GM21390 (cell line): Measurements from ENCODE around the gene PARL.

Experiments
- ATAC-seq: cut with Tn5 transposase; IDR thresholded peaks from one replicate; pipeline ENCODE4 v1.9.1; 2021; ENCODE audit not compliant: unreplicated experiment

PARL gene

DNA sequence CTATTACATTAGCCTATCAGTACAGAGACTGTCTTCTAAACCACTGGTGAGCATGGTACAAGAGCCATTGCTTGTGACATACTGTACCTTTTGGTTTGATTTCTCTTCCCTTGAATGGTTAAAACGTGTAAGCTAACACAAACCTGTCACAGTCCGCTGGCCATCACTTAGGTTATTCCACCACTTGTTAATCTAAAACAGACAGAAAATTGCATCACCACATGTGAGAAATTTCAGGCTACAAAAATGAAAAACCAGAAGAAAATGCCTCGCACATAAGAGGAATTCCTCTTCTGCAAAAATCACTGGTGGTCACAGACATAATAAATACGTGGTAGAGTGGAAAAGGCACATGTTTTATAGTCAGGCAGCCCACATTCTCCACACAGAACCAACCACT lies 22.1 kb downstream of the PARL start:
- no peak for ATAC-seq

GRCh38 chr3:183857863-183858262 lies 26.8 kb downstream of the PARL start:
- no peak for ATAC-seq

DNA sequence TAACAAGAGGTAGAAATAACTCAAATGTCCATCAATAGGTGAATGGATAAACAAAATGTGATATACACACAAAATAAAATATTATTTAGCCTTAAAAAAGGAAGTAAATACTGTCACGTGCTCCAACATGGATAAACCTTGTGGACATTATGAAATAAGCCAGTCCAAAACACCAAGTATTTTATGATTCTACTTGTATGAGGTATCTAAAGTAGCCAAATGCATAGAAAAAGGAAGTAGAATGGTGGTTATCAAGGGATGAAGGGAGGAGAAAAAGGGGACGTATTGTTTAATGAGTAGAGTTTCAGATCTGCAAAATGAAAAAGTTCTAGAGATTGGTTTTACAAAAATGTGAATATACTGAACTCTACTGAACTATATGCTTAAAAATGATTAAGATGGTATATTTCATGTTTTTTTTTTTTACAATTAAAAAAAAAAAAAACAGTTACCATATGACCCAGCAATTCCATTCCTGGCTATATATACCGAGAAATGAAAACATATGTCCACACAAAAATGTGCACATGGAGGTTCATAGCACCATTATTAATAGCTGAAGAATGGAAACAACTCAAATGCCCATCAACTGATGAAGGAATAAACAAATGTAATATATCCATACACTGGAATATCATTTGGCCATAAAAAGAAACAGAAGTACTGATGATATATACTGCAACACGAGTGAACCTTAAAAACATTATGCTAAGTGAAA lies 30.2 kb downstream of the PARL start:
- no peak for ATAC-seq

DNA sequence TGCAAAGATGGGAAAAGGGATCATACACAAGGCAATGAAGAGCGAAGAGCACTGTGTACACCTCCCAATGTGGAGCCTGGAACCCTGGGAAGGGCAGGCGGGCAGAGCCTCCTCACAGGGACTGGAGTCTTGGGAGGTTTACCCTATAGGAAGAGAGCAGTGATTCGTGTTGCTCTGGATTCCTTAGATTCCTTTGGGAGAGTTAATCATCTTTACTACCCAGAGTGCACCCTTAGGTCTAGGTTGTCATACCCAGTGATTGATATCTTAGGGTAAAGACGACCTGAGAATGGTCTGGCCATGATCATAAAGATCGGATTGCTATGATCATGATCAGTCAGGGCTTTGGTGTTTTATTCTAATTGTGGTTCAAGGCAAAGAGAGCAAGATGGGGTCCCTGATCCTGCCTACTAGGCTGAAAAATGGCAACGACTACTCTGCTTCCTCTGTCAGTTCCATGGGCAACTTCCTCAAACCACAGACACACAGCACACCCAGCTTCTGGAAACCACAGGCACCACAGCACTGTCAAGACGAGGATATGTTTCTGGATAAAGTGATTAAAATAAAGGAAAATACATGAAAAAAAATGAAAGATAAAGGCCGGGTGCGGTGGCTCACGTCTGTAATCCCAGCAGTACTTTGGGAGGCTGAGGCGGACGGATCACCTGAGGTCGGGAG lies 38.9 kb downstream of the PARL start:
- ATAC-seq = no peak

DNA sequence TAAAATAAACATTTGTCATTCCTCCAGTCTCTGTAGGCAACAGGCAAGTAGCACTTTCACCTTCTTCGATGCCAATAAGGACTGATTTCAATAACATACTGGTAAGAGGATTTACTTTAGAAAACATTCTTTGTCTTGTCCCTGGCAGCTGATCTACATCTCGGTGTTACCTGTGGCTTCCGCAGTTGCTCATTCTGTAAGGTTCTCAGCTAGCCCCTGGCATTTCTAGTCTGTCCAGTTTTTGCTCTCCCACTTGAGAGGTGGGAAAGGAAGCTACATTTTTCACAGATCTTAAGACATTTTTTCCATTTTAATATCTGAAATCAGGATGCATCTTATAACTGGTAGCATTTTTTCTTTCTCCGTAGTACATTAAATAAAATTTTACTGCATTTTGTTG lies 39.6 kb downstream of the PARL start:
- no peak for ATAC-seq

- no peak for ATAC-seq
Measured at GRCh38 chr3:183844606-183845005, 40.1 kb downstream of the PARL start.

DNA sequence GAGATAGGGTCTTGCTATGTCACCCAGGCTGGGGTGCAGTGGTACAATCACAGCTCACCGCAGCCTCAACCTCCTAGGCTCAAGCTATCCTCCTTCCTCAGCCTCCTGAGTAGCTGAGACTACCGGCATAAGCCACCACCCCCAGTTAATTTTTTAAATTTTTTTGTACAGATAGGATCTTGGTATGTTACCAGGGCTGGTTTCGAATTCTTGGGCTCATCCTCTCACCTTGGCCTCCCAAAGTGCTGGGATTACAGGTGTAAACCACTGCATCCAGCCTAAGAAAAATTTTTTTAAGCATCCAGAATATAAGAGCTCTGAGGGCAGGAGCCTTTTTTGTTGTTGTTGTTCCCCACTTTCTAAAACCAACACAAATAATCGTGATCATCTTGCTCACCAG lies 44.9 kb downstream of the PARL start:
- no peak for ATAC-seq

GRCh38 chr3:183837894-183838293 lies 46.8 kb downstream of the PARL start:
- ATAC-seq = no peak

GRCh38 chr3:183837390-183837789 lies 47.3 kb downstream of the PARL start:
- ATAC-seq = no peak

DNA sequence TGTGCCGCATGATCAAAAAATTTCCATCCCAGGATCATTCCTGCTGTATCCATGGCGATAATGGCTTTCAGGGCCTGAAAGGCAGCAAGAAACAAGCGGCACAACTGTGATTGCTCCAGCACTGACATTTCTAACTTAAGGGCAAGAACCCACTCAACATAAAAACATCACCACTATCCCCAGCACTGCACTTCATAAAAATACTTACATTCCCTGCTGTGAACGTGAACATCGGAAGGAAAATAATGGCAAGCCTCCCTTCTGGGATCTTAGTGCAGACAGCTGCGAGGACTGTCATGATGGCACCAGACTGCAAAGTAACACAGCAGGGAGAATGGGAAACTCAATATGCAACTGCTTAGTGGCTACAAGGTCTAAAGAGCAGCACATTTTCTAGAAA lies 51.2 kb downstream of the PARL start:
- ATAC-seq = no peak

DNA sequence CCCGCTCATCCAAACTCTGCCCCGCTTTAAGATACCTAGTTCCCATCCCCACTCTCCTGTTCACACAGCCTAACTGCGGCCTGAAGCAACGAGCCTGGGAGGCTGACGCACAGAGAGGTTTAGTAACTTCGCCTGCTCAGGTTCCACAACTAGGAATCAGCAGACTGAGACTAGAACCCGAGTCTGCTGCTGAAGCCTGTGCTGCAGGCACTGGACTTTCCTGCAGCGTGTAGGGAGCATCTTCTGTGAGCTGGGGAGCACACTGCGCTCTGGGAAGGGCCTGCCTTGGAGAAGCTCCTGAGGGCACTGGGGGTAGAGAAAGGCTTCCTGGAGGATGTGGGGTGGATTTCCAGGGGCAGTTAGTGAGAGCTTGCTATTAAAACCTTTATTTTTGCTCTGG lies 54.5 kb downstream of the PARL start:
- no peak for ATAC-seq

DNA sequence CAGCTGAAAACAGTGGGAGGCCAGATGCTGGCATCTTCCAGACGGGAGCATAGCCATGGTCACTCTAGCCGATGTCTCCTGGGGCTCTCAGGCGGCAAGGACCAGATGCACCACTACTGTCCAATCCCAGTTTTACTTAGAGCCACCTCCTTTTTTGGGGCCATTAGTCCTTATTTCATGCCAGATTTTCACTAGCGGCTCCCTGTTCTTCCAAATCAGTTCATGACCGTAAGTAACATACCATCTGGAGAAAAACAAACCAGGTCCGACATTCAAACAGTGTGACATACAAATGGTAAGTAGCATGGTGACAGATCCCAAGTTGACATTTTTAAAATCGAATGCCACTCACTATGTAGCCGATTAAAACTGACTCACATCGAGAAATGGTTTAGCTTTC lies 55.2 kb downstream of the PARL start:
- no peak for ATAC-seq

DNA sequence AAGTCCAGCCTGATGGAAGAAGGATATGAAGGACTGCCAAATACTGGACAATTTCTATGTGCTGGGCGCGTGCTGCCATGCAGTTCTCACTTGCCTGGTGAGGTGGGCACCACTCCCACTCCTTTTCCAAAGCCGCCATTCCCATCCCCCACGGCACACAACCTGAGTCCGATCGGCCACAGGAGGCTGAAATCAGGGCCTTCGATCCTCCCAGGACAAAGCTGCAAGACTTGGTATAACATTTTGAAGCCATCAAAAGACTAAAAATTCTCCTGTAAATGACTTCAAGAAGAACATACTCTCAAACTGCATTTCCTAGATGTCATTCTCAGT lies 56.2 kb downstream of the PARL start:
- ATAC-seq = no peak

- no peak for ATAC-seq
Measured at GRCh38 chr3:183827809-183828537, 56.7 kb downstream of the PARL start.

DNA sequence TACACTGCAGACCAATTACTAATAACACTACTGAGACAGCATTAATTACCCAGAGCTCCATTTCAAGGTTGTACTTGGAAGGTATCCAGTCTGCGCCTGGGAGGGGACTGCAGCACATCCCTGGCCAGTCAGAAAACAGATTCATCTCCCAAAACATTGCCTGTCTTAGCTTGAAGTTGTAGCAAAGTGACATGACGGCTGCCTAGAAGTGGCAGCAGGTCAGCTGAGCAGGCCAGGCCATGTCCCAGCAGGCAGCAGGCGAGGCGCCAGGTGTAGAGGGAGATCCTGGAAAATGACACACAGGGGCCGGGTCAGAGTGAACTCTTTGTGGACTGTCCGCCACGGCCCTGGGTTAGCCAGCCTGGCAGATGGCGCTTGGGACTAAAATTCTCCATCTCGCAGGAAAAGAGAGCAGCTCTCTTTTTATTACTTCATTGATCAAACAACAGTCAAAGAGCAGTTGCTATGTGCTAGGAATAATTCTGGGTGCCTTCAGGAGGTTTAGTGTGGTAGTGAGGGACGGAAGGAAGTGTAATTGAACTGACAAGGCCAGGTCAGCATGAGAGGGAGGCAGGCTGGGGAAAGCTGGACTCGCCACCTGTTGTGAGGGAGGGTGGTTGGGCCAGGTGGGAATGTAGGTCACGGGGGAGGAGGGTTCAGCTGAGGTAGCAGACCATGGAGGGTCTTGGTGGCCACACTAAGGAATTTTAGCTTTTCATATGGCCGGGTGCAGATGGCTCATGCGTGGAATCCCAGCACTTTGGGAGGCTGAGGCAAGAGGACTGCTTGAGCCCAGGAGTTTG lies 58.0 kb downstream of the PARL start:
- no peak for ATAC-seq

DNA sequence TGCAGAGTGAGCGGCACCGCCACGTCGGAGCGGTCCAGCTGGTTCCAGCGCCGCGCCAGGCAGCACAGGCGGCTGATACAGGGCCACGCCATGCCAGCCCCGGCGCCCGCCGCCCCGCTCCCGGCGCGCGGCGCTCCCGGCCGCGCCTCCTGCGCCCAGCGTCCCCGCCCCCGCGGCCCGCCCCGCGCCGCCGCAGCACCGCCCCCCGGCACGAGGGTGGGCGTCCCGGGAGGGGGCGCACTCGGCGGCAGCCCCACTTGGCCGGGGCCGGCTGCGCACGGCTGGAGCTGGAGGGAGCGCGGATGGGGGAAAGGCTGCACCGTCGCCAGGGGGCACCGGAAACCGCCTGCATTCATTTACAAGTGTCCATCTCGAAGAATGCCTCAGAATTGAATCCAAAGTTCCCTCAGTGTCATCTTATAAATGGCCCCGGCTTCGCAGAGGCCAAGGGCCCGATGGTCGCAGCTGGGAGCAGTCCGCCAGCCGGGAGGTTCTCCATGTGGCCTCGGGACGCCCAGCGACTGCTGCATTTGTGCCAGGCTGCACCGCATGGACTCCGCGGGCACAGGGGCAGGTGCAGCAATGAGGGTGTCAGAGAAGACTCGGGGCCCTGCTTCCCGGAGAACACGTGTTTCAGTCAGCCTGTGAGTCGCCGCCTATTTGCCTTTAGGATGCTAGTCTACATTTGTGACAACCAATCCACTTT lies 59.1 kb downstream of the PARL start, which contains the start of gene MAP6D1:
Gene MAP6D1 (minus strand): TSS at position 122 of the 706 bp plus-strand sequence. CDS start 30 bp downstream, at position 92.
- ATAC-seq = peak; percentile 57

DNA sequence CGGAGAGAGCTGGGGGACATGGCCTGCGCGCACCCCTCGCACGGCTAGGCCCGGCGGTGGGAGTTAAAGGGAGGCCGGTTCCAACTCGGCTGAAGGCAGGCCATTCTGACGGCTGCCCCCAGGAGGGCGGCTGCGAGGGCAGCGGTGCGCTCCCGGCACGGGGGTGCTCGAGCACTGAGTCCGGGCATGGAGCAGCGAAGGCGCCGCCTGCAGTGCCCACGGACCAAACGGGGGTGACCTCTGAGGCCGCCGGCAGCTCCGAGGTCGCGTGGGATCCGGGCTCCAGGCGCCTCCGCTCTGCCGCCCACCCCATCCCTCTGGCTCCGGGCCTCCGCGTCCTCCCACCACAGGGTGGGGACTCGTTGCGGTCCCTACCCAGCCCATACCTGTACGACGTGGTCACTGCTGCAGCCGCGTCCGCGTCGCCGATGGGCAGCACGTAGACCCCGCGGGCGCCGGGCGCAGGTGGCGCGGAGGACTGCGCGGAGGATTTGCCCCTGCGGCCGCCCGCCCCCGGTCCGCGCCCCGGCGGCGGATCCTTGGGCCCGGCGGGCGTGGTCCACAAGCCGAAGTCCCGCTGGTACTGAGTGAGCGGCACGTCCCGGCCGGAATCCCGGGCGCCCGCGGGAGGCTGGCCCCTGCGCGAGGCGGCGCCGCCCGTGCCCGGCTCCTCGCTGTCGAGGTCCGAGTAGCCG lies 59.8 kb downstream of the PARL start:
- peak; percentile 33 for ATAC-seq

DNA sequence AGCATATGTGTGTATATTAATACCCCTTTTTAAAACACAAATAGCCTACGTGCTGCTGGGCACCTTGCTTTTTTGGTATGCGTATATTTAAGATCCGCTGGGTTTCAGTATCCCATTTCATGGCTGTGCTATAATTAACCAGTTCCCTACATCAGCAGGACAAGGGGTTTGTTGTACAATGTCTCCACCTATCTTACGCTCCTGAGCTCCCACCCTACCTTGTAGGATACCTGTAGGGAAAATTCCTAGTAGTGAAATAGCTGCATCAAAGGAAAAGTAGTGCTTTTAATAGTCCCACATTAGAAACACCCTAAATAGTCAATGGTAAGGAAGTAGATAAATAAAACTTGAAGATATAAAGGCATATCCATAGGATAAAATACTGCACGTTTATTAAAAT lies 60.7 kb downstream of the PARL start:
- ATAC-seq = no peak

- no peak for ATAC-seq
Measured at GRCh38 chr3:183822631-183823030, 62.0 kb downstream of the PARL start.

- no peak for ATAC-seq
Measured at GRCh38 chr3:183819831-183820230, 64.8 kb downstream of the PARL start.
